Activated CD4-positive, alpha-beta T cell treated with anti-CD3 and anti-CD28 coated beads, Interleukin-2, amount 50 U/mL, for 16 hours (primary cell): Measurements from ENCODE around the gene WDFY2.

Experiments used
- DNase-seq: peaks from one replicate; pipeline ENCODE4 v3.0.0-alpha.2; 2020

WDFY2 gene

GRCh38 chr13:51747438-51748434 lies 163.5 kb downstream of the WDFY2 start:
- no peak for DNase-seq

GRCh38 chr13:51756651-51757050 lies 172.4 kb downstream of the WDFY2 start:
- DNase-seq, result no peak

GRCh38 chr13:51758691-51759090 lies 174.4 kb downstream of the WDFY2 start:
- DNase-seq, result no peak

- no peak for DNase-seq
Measured at GRCh38 chr13:51759240-51759639, 175.0 kb downstream of the WDFY2 start.

- DNase-seq, result no peak
Measured at GRCh38 chr13:51760592-51760991, 176.3 kb downstream of the WDFY2 start.

GRCh38 chr13:51761643-51762350 lies 177.5 kb downstream of the WDFY2 start:
- no peak for DNase-seq

GRCh38 chr13:51763486-51763885 lies 179.2 kb downstream of the WDFY2 start:
- DNase-seq, result no peak

- peak; percentile 72 for DNase-seq
Measured at GRCh38 chr13:51764184-51765141, 180.2 kb downstream of the WDFY2 start.

- no peak for DNase-seq
Measured at GRCh38 chr13:51765142-51765515, 180.9 kb downstream of the WDFY2 start.

GRCh38 chr13:51767100-51767499 lies 182.8 kb downstream of the WDFY2 start:
- no peak for DNase-seq

- DNase-seq, result no peak
Measured at GRCh38 chr13:51768378-51768921, 184.2 kb downstream of the WDFY2 start.

GRCh38 chr13:51768976-51769375 lies 184.7 kb downstream of the WDFY2 start:
- DNase-seq, result no peak

- DNase-seq, result no peak
Measured at GRCh38 chr13:51769455-51770127, 185.3 kb downstream of the WDFY2 start.

- no peak for DNase-seq
Measured at GRCh38 chr13:51770160-51770559, 185.9 kb downstream of the WDFY2 start.

- DNase-seq, result no peak
Measured at GRCh38 chr13:51770681-51771417, 186.6 kb downstream of the WDFY2 start.

GRCh38 chr13:51771418-51772104 lies 187.3 kb downstream of the WDFY2 start:
- DNase-seq, result no peak

- no peak for DNase-seq
Measured at GRCh38 chr13:51772105-51772455, 187.8 kb downstream of the WDFY2 start.

- DNase-seq, result no peak
Measured at GRCh38 chr13:51772781-51773180, 188.5 kb downstream of the WDFY2 start.

- DNase-seq, result no peak
Measured at GRCh38 chr13:51773515-51773914, 189.3 kb downstream of the WDFY2 start.

GRCh38 chr13:51776179-51776578 lies 191.9 kb downstream of the WDFY2 start:
- no peak for DNase-seq

GRCh38 chr13:51777921-51778320 lies 193.7 kb downstream of the WDFY2 start:
- DNase-seq, result no peak
